Astrocyte (in vitro differentiated cells and primary cell): ENCODE data around the gene IL17C. TPM values are rescaled to one million over a fixed set of nuclear protein-coding genes. Genes with fewer than 3 reads are reported as not detected.

ENCODE experiments used
- DNase-seq: peaks from one replicate; pipeline ENCODE4 v3.0.0-alpha.2; 2010; ENCODE audit warnings: low read depth
- FAIRE-seq: peaks from 2 replicates; lab custom pipeline; 2011; peaks lifted over from hg19 to GRCh38; lab: Jason Lieb, UNC
- H2AFZ ChIP-seq: 2 replicates; pipeline ENCODE4 v1.6.0; 2012; ENCODE audit warnings: low read depth, low read length, inconsistent platforms
- H3K27ac ChIP-seq: 2 replicates; pipeline ENCODE4 v1.5.1; 2011; ENCODE audit warnings: low read depth, low read length, inconsistent platforms
- H3K27me3 ChIP-seq: 2 replicates; pipeline ENCODE4 v1.6.0; 2011; ENCODE audit warnings: low read length, inconsistent platforms; ENCODE audit not compliant: insufficient read depth
- H3K36me3 ChIP-seq: 2 replicates; pipeline ENCODE4 v1.5.1; 2011; ENCODE audit warnings: low read length, inconsistent platforms; ENCODE audit not compliant: insufficient read depth
- H3K4me1 ChIP-seq: 2 replicates; pipeline ENCODE4 v1.5.1; 2011; ENCODE audit warnings: low read length, inconsistent platforms; ENCODE audit not compliant: insufficient read depth
- H3K4me2 ChIP-seq: 2 replicates; pipeline ENCODE4 v1.6.0; 2012; ENCODE audit warnings: low read length, inconsistent platforms
- H3K4me3 ChIP-seq: 2 replicates; pipeline ENCODE4 v1.5.1; 2011; ENCODE audit warnings: low read depth, mild to moderate bottlenecking, low read length, inconsistent platforms; ENCODE audit not compliant: insufficient read depth
- H3K79me2 ChIP-seq: 2 replicates; pipeline ENCODE4 v1.6.0; 2012; ENCODE audit warnings: mild to moderate bottlenecking, low read length, inconsistent platforms; ENCODE audit not compliant: insufficient read depth
- H3K9ac ChIP-seq: 2 replicates; pipeline ENCODE4 v1.6.0; 2012; ENCODE audit warnings: mild to moderate bottlenecking, low read length, inconsistent platforms
- H3K9me3 ChIP-seq: 2 replicates; pipeline ENCODE4 v1.5.1; 2012; ENCODE audit warnings: low read depth, mild to moderate bottlenecking, low read length, inconsistent platforms; ENCODE audit not compliant: insufficient read depth
- H4K20me1 ChIP-seq: 2 replicates; pipeline ENCODE4 v1.6.0; 2012; ENCODE audit warnings: low read length, inconsistent platforms; ENCODE audit not compliant: insufficient read depth
- H3K27ac Mint-ChIP-seq: one replicate; pipeline ENCODE4 v1.8.0; 2021; ENCODE audit warnings: mild to moderate bottlenecking, mixed read lengths; ENCODE audit not compliant: unreplicated experiment
- H3K27me3 Mint-ChIP-seq: one replicate; pipeline ENCODE4 v1.8.0; 2021; ENCODE audit warnings: low read depth, mixed read lengths; ENCODE audit not compliant: unreplicated experiment
- H3K36me3 Mint-ChIP-seq: one replicate; pipeline ENCODE4 v1.8.0; 2021; ENCODE audit warnings: low read depth, mixed read lengths; ENCODE audit not compliant: unreplicated experiment
- H3K4me1 Mint-ChIP-seq: one replicate; pipeline ENCODE4 v1.8.0; 2021; ENCODE audit warnings: low read depth, mixed read lengths; ENCODE audit not compliant: unreplicated experiment
- H3K4me3 Mint-ChIP-seq: one replicate; pipeline ENCODE4 v1.8.0; 2021; ENCODE audit warnings: mild to moderate bottlenecking, moderate library complexity, mixed read lengths; ENCODE audit not compliant: unreplicated experiment
- H3K9me3 Mint-ChIP-seq: one replicate; pipeline ENCODE4 v1.8.0; 2021; ENCODE audit warnings: mild to moderate bottlenecking, mixed read lengths; ENCODE audit not compliant: unreplicated experiment
- EZH2 ChIP-seq: IDR thresholded peaks from 2 replicates; pipeline ENCODE4 v1.6.1; 2012; ENCODE audit warnings: mild to moderate bottlenecking, low read length, inconsistent platforms; ENCODE audit not compliant: insufficient read depth
- total RNA-seq: library from RNA; stranded (reverse); gene quantifications from 2 replicates; pipeline ENCODE4 v1.2.1, GENCODE V29; 2021
- TF ChIP-seq, protein P1 (sequence below): IDR thresholded peaks from 2 replicates; pipeline ENCODE4 v1.5.1; 2011; ENCODE audit warnings: low read depth, mild to moderate bottlenecking, inconsistent platforms, low read length, moderate library complexity; ENCODE audit not compliant: insufficient read depth

IL17C gene
- total RNA-seq, 1 donor from 2014 or later: 0.36 TPM

DNA sequence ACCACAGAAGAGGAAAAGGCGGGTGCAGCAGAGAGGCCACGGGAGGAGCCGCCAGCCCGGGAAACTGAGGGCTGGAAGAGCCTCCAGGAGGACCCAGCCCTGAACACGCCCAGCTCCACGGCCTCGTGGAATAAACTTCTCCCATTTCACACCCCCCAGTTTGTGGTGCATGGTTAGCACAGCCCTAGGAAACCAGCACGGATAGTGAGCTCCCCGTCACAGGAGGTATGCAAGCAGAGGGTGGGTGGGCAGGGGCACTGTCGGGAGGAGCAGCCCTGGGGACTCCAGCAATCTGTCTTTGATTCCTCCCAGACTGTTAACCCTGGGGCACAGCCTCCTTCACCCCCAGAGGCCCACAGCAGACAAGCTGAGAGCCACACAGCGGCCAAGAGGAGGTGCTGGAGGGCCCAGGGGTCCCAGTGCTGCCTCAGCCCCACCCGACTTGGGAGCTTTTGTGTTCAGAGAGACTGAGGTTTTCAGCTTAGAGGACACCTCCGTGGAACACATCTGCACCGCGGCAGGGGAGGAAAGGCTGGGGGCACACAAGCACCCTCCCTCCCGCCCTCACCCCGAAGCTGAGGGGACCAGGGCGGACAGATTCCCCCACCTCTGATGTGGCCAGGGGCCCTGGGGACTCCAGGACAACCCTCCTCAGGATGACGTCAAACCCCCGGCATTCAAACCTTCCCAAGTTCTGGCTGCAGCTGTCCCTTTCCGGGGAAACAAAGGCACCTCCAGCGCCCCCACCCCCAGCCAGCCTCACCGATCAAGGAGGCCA lies 1.7 kb upstream of the IL17C start:
- H3K27ac ChIP-seq: no peak overlapping the region
- peaks cover 9% of the 10 kb centered on the region for H3K36me3 Mint-ChIP-seq
- H3K4me1 ChIP-seq: peaks cover 14% of the 10 kb centered on the region
- peaks cover 15% of the 10 kb centered on the region for H3K27me3 Mint-ChIP-seq
- H3K36me3 ChIP-seq: no peaks in the 10 kb centered on the region
- H3K4me3 Mint-ChIP-seq: no peak overlapping the region
- H2AFZ ChIP-seq: no peak overlapping the region
- H3K27me3 ChIP-seq: peaks cover 20% of the 10 kb centered on the region
- no peak overlapping the region for H3K27ac Mint-ChIP-seq
- no peaks in the 10 kb centered on the region for H3K9me3 ChIP-seq
- H3K4me1 Mint-ChIP-seq: peaks cover 4% of the 10 kb centered on the region
- DNase-seq (no peak), FAIRE-seq (no peak)
- H3K4me2 ChIP-seq: no peak overlapping the region
- no peaks in the 10 kb centered on the region for H3K9me3 Mint-ChIP-seq
- H4K20me1 ChIP-seq: peaks cover 14% of the 10 kb centered on the region
- TF ChIP-seq, protein P1, sequence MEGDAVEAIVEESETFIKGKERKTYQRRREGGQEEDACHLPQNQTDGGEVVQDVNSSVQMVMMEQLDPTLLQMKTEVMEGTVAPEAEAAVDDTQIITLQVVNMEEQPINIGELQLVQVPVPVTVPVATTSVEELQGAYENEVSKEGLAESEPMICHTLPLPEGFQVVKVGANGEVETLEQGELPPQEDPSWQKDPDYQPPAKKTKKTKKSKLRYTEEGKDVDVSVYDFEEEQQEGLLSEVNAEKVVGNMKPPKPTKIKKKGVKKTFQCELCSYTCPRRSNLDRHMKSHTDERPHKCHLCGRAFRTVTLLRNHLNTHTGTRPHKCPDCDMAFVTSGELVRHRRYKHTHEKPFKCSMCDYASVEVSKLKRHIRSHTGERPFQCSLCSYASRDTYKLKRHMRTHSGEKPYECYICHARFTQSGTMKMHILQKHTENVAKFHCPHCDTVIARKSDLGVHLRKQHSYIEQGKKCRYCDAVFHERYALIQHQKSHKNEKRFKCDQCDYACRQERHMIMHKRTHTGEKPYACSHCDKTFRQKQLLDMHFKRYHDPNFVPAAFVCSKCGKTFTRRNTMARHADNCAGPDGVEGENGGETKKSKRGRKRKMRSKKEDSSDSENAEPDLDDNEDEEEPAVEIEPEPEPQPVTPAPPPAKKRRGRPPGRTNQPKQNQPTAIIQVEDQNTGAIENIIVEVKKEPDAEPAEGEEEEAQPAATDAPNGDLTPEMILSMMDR: no peak
- no peak for TF ChIP-seq EZH2
- H3K9ac ChIP-seq: no peak overlapping the region
- H3K79me2 ChIP-seq: no peaks in the 10 kb centered on the region
- no peak overlapping the region for H3K4me3 ChIP-seq

DNA sequence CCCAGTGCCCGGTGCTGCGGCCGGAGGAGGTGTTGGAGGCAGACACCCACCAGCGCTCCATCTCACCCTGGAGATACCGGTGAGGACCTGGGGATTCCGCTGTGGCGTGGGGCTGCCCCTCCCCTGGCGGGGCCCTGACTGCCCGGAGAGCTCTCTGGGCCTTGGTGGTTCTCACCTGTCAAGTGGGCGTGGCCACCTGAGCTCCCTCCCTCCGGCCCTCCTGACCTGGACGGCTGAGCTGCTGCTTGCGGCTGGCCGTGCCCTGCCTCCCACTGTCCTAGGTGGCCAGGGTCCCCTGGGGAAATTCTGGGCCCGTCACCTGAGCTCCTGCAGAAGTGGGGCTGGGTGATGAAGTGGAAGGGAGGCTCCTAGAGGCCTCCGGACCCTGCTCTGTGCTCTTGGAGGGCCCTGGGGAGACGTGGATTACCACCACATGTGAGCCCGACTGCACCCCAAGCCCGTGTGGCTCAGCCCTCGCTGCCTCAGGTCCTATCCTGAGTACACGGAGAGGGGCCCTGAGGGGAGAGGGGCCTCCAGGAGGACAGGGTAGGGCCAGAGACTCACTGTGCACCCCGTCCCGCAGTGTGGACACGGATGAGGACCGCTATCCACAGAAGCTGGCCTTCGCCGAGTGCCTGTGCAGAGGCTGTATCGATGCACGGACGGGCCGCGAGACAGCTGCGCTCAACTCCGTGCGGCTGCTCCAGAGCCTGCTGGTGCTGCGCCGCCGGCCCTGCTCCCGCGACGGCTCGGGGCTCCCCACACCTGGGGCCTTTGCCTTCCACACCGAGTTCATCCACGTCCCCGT lies 1.1 kb downstream of the IL17C start:
- H3K27ac ChIP-seq: no peak overlapping the region
- no peak overlapping the region for H3K4me2 ChIP-seq
- H3K36me3 Mint-ChIP-seq: peaks cover 9% of the 10 kb centered on the region
- H3K27ac Mint-ChIP-seq: no peak overlapping the region
- H3K36me3 ChIP-seq: no peaks in the 10 kb centered on the region
- FAIRE-seq: no peak
- peaks cover 9% of the 10 kb centered on the region for H3K4me1 ChIP-seq
- peaks cover 6% of the 10 kb centered on the region for H4K20me1 ChIP-seq
- no peaks in the 10 kb centered on the region for H3K9me3 ChIP-seq
- H2AFZ ChIP-seq: no peak overlapping the region
- TF ChIP-seq EZH2: no peak
- TF ChIP-seq, protein P1: no peak
- peaks cover 4% of the 10 kb centered on the region for H3K4me1 Mint-ChIP-seq
- no peak for DNase-seq
- H3K79me2 ChIP-seq: no peaks in the 10 kb centered on the region
- no peaks in the 10 kb centered on the region for H3K9me3 Mint-ChIP-seq
- peaks cover 20% of the 10 kb centered on the region for H3K27me3 ChIP-seq
- H3K4me3 Mint-ChIP-seq: no peak overlapping the region
- no peak overlapping the region for H3K4me3 ChIP-seq
- peaks cover 15% of the 10 kb centered on the region for H3K27me3 Mint-ChIP-seq
- H3K9ac ChIP-seq: no peak overlapping the region
